Activated CD8-positive, alpha-beta memory T cell treated with anti-CD3 and anti-CD28 coated beads, Interleukin-2, amount 50 U/mL, for 1 hour (primary cell): Measurements from ENCODE around the gene RNF39.

Source experiments
- DNase-seq: peaks from one replicate; pipeline ENCODE4 v3.0.0-alpha.2; 2020; ENCODE audit errors: extremely low read depth

RNF39 gene

DNA sequence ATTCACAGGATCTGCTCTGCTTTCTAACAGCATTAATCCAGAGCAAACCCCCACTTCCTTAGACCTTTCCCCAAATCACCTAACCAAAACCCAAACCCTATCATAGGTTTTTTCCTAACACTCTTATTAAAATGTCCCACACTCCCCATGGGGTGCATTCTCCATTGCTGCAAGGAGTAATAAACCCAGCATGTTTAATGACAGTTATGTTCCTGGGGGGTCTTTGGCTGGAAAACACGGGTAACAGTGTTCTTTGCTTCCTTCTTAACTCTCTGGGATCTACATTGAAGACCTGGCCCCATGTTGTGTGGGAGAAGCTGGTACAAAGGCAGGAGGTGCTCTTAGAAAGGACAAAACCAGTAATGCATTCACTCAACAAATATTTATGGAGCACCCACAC is 21.3 kb upstream of the RNF39 start:
- no peak for DNase-seq

DNA sequence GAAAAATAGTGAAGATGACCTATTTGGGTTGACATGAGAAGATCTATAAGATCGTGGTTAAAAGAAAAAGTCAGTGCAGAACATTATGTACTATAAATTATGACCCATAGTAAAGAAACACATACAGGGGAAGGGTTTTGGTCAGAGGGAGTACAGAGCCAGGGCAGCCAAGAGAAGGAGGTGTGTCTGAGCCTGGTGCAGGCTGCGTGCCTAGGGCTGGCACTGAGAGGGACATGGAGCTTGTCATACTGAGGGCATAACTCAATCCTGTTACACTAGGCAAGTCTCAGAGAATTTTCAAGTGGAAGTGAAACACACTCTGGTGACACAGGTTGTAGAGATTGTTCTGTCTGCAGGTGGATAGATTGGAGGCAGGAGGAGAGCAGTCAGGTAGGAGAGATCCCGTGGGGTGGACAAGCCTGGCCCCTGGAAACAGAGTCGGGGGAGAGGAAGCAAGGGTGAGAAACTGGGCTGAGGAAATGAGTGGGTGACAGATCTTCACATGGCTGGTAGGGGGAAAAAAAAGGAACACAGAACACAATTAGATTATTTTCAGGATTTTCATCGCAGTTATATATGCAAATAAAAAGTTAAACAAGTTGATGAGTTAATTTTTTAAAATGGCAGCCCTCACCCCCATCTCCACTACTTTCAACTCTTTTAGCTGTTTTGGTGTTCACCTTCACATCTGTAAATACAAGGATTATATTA is 18.5 kb upstream of the RNF39 start:
- no peak for DNase-seq

DNA sequence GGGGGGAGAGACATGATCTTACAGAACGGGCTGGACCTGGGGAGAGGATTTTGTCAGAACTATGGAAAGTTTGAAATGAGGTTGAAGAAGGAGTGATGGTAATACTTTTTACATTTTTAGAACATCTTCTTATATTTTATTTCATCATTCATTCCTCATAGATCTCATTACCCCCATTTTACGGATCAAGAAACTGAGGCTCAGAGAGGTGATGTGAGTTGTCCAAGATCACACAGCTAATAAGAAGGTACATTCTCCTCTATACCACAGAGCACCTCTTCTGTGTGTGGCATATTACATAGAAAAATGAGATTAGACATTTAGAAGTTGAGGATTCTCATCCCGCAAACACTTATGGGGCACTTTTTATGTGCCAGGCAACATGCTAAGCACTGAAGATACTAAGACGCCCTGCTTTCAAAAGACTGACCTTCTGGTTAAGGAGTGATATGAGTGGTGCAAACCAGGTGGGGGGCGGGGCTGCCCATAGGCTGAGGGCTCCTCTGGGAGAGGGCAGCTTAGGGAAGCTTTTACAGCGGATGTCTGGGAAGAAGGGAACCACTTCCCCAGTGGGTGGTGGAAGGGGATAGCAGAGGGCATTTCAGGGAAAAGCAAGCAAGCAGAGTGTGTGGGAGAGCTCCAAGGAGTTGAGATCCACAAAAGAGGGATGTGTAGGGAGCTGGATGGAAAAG is 17.4 kb upstream of the RNF39 start:
- no peak for DNase-seq

DNA sequence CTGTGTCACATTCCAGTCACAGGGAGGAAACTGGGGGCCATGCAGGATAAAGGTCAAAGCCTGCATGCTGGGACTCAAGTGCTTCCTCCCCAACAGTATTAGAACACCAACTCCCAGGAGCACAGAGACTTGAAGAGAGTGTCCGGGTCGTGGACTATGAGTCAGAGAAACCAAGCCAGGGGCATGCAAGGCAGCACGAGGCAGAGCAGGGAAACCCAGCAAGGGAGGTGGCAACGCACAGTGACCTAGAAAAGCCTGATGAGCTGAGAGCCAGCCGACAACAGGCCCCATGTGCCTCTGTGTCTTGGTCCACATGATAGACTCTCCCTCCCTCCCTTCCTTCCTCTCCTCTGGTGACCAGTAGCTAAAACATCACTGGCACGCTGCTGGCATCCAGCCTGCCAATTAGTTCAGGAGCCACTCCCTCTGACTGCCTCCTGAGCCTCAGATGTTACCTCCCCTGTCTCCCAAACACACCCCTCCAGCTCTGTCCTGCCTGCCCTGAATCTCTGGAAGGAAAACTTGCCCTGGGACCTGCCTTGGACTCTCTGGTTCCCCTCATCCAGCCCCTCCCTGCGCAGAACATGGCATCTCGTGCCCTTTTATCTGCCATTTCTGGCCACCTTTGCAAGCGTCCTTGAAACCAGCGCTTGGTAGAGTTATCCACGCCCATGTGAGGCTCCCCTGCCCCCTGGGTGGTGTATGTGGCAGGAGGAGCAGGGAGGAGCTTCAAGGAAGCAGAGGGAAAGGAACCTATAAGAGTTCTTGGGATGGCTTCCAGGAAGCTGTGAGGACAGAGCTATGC is 16.2 kb upstream of the RNF39 start:
- no peak for DNase-seq

DNA sequence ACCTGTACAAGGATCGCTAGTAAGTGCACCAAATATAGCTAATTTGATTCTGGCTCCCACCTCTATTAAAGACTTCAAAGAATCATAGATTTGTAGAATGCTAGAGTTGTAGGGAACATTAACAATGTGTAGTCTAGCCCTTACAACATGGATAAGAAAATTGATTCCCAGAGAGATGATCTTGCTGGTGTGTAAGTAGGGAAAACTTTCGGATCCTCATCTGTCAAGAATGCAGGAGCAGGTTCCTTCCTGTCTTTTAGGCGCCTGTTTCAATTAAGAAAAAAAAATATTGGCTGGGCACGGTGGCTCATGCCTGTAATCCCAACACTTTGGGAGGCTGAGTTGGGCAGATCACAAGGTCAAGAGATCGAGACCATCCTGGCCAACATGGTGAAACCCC is 12.3 kb upstream of the RNF39 start:
- no peak for DNase-seq

DNA sequence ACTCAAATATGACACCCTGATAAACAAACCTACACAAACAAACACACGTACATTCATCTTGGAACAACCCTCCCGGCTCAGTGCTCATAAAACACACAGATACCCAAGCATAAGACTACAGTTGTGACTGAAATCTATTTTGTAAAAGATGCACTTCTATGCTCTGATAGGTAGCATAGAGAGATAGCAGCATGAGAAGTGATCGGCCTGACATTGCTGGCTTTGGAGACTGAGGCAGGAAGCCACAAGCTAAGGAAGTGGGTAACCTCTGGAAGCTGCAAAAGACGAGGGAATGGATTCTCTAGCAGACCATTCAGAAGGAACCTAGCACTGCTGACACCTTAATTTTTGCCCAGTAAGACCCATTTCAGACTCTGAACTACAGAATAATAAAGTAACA is 1.6 kb upstream of the RNF39 start:
- no peak for DNase-seq

DNA sequence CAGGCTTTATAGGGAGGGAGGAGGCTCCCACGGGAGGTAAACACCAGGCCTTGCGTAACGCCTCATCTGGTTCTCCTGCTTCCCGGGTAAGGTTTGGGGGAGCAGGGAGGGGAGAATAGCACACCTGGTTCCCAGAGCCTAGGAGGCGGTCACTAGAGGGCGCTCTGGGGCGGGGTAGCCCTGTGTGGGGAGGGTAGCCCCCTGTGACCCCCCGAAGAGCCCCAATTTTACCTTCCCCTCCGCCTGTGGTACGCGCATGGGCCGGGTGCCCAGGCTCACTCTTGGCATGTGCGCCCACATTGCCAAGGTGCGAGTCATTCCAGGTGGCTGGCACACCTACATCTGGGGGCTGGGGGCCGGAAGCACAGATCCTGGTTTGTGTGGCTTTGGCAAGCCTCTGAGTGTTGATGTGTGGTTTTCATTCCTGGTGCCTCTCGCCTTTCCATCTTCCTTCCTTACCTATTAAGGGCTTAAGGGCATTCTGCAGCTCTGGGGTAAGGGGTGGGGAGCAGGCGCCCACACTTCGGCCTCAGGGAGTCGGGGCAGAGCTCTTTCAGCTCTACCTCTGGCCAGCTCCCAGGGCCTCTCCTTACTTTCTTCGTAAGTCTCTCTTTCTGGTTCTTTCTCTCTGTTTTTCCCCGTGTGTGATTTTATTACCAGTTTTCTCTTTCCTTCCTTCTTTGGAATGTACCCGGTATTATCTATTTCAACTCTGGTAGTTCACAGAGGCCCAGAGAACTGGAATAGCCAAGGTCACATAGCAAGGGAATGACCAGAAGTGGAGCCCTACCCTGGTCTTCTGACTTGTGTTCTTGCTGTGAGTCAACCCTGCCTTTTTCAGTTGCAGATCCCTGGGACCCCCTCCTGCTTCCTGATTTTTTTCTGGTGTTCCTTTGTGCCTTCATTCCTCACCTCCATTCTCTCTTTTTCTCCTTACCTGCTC is 492 bp upstream of the RNF39 start:
- no peak for DNase-seq

DNA sequence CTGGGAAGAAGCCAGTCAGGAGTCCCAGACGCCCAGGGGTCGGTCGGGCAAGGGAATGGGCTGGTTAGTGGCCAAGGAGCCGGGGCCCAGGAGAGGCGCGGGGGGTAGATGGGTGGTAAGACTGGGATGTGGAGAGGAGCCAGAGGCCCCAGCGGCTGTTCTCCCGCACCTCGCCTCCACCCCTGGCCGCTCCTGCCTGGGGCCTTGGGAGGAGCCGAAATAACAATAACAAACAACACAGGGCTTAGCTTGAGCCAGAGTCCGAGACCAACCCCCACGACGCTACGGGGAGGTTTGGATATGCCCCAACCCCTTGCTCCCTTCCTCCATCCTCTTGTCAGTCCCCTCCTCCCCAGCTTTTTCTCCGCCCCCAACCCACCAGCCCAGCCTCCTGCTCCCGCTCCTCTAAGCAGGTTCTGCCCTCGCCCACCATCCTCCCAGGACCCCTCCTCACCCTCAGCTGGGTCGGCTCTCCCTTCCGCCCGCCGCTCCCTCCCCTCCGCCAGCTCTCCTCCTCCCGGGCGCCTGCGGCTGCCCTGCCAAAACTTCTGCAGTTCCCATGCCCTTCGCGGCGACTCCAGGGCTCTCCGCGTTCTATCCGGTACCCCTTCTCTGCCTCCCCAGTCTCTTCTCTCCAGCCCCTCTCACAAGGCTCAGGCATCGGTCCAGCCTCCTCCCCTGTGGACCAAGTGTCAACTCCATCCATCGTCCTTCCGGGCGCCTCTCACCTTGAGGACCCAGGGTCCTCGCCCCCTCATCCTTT is 1.1 kb downstream of the RNF39 start:
- DNase-seq = no peak

DNA sequence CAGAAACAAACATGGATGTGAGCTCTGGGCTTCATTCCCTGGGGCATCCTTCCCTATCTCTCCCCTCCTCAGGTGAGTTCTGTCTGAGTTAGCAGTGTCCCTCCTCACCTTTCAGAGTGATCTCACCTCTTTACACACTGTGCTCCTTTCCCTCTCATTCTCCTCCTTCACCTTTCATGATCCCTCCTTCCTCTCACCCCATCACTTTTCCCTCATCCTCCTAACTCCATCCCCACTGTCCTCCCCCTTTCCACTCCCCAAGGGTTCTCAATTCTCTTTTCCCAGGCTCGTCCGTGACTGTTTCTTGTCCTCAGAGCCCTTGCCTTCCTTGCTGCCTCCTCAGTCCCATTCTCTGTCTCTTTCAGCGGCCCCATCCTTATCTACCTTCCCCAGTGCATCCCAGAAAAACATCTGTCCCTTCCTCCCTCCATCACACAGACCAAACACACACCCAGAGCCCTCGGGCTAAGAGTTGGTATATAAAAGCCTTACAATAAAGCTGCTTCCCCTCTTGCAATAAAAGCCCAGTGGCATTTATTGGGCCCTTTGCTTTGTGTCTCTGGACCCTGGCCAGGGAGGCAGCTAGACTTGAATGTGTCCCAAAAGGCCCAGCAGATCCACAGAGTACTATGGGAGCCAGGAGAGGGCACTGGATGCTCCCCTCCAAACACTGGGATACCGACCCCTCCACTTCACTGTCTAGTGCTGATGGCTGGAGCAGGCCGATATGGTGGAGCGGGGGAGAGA is 1.9 kb downstream of the RNF39 start:
- DNase-seq = no peak

DNA sequence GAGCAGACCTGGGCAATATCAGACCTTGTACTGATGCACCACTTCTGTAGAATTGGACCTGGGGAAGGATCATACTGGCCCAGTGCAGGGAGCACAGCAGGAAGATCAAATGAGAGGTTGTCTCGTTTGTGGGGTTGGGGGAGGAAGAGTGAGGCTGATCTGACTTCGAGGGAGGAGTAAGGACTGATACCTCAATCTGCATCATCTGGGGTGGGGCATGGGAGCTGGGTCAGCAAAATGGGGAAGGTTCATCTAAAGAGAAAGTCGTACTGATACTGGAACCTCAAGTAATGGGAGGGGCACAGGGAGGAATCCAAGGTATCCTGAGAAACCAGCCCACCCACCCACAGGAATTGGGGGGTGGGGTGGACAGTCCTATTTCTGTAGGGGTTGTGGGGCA is 3.7 kb downstream of the RNF39 start:
- DNase-seq = no peak

DNA sequence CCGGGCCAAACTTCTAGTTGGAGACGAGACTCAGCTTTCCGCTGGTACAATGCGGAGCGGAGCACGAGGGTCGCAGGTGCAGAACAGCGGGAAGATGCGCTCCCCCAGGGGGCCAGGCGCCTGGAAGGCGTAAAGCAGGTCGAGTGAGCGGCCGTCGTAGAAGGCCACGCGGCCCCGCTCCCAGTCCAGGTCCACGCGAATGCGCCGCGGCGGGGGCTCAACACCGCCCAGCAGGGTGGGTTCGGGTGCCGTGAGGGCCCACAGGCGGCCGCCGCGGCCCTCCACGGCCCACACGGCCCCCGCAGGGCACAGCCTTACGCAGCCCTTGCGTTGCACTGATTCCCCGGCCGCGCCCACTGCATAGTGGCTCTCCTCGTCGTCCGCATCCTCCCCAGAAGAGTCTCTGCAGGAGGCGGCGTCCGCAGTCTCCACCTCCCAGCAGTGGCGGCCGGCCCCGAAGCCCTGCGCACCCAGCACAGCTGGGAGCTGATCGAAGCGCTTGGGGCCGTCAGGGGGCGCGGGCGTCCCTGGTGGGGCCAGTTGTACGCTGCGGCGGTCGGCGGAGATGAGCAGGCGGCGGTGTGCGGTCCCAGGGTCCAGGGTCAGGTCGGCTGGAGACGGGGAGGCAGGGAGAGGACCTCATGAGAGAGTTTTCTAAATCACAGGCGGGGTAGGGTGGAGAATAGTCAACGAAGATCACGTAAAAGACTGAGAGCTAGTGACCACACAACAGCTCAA is 4.3 kb downstream of the RNF39 start:
- no peak for DNase-seq

DNA sequence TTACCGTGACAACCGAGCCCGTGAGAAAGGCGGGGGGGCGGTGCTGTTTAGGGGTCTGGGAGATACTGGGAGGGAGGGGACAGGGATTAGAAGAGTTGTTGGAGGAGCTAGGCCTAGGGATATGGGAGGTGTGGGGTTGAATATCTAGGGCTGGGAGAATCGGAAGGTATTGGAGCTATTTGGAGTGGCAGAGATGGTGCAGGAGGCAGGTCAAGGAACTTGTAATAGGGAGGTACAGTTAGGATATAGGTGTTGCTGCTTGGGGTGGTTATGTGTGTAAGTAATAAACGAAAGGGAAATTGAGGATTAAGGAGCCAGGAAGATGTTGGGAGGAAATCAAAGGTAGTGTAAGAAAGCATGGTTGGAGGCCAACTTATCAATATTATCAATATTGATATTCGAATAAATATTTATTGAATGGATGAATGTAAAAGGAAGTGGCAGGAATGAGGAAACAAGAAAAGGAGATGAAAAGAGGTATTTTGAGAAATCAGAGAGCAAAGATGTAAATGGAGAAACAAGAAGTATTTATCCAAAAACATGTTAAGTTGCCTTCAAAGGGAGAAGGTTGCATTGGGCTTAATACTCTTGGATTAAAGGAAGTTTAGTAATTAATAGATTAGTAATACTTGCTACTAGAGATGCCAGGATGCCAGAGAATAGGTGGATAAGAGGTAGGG is 8.0 kb downstream of the RNF39 start:
- DNase-seq = no peak

DNA sequence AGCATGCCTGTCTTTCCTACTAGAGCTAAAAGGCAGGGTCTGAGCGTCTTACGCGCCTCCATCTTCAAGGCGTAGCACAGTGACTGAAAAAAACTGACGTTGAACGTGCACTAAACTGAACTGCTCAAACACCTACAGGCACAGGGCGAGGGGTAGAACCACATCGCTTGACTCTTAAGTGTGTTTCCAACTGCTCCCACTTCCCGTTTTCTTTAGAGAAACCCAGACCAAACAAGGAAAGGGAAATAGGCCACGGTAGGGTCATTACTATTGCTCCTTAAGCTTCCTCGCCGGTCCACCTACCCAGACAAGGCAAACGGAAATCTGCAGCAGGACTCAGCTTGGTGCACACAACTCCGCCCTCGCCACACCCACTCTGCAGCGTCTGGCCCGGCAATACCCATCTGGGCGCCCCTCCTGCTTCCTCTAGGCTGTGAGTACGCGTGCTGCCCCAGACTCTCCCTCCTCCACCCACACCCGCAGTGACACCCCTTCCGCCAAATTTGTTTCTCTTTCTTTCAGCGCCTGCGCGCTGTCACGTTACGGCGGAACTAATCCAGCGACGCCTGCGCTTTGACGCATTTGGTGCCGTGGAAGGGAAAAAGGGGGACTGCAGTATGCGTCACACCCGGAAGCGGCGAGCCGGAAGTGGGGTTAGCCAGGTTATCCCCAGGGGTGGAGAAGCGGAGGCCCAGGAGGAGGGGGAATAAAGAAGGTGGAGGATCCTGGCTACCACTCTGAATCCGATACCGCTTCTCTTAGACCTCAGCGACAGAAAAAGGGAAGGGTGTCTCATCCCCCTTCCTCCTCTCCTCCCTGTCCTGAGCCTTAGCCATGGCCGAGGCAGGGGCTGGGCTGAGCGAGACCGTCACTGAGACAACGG is 8.8 kb downstream of the RNF39 start, which contains the start of gene PPP1R11:
Gene PPP1R11 (plus strand): TSS at position 622 of the 883 bp plus-strand sequence. CDS start 213 bp downstream, at position 835.
- peak; percentile 98 for DNase-seq

DNA sequence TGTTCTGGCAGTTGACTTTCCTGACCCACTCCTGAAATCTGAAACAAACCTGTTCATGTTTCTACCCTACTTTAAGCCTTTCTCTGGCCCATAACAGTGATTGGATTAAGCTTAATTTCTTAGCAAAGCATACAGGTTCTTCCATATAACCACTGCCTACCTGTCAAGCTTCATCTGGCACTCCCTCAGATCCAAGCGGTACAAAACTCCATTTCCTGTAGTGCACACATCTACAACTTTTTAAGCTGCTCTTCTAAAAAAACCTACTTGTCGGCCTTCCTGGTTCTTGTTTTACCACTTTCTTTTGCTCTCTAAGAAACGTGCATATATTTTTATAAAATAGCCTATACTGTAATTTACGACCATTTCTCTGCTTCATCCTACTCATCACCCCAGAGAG is 9.5 kb downstream of the RNF39 start:
- DNase-seq = no peak

DNA sequence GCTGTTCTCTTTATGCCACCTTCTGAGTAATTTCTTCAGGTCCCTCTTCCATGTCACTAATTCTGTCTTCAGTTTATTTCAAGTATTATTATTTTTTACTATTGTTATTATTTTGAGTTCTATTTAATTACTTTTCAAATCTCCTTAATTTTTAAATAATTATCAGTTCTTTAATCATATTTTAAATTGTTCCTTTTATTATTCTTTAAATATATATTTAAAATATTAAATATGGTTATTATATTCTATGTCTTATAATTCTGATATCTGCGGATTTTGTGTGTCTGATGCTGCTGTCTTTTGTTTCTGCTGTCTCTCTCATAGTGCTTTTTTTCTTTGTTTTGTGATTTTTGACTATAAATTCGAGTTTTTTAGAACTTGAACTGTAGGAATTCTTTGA is 12.3 kb downstream of the RNF39 start:
- DNase-seq = no peak

DNA sequence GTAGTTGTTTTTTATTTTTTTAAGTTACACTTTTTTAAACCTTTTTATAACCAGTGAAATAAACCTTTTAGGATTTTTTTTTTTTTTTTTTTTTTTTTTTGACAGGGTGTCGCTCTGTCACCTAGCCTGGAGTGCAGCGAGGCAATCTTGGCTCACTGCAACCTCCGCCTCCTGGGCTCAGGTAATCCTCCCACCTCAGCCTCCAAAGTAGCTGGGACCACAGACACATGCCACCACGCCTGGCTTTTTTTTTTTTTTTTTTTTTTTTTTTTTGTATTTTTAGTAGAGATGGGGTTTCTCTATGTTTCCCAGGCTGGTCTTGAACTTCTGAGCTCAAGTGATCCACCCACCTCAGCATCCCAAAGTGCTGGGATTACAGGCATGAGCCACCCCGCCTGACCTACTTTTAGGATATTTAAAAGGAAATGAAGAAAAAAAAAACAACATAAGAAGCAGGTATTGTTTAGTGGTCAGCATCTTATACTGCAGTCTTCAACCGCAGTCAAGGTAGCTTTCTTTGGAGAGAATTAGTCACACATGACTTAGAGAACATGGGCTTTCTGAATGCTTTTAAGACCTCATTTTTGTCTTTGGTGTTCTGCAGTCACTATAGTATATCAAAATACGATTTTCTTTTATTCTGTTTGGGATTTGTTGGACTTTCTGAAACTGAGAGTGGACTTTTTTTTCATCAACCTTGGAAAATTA is 12.9 kb downstream of the RNF39 start:
- DNase-seq = no peak

DNA sequence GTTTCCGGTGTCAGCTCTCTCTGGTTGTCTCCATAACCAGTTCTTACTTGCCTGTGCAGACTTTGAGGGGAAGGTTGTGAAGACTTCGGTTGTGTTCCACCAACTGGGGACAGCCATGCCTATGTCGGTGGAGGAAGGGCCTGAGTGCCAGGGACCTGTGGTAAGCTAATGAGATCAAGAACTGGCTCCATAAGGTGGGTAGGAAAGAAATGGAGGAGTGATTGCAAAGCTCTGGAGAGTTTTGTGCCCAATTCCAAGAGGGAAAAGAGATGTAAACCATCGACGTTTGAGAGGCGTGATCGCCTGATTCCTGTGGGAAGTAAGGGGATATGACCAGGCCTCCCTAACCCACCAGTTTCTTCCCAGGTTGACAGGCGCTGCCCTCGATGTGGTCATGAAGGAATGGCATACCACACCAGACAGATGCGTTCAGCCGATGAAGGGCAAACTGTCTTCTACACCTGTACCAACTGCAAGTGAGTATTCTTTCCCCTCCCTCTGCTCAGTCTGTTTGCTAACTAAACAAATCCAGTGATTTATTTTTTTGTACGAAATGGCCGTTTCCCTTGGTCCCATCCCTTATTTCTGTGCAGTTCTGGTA is 13.6 kb downstream of the RNF39 start:
- no peak for DNase-seq
